Muscle layer of duodenum (tissue), 2 donors: ENCODE measurements around the gene STAG1.
"Not testable (repeated sequence)": the region's sequence is repeated elsewhere in the genome, so short reads cannot be mapped to it uniquely, and the experiment has no call there.

Experiments
- H3K27ac ChIP-seq: one replicate; pipeline ENCODE4 v1.7.0; 2013; ENCODE audit warnings: mild to moderate bottlenecking, low read length
- H3K27me3 ChIP-seq: one replicate; pipeline ENCODE4 v1.7.0; 2013; ENCODE audit warnings: low read depth, mild to moderate bottlenecking, control low read depth, low read length
- H3K36me3 ChIP-seq, 2 donors: one replicate each; pipeline ENCODE4 v1.7.0; 2013; ENCODE audit warnings: low read length in 2 of 2, control low read depth in 1 of 2, mild to moderate bottlenecking in 1 of 2; ENCODE audit not compliant: insufficient read depth in 2 of 2, control insufficient read depth in 1 of 2
- H3K4me1 ChIP-seq, 2 donors: one replicate each; pipeline ENCODE4 v1.7.0; 2013; ENCODE audit warnings: low read length in 2 of 2, mild to moderate bottlenecking in 2 of 2, control low read depth in 1 of 2, moderate library complexity in 1 of 2; ENCODE audit not compliant: insufficient read depth in 2 of 2, control insufficient read depth in 1 of 2
- H3K4me3 ChIP-seq, 2 donors: one replicate each; pipeline ENCODE4 v1.7.0; 2013; ENCODE audit warnings: low read length in 2 of 2, low read depth in 1 of 2, mild to moderate bottlenecking in 1 of 2
- H3K9me3 ChIP-seq, 2 donors: one replicate each; pipeline ENCODE4 v1.7.0; 2013; ENCODE audit warnings: low read length in 2 of 2, control low read depth in 1 of 2, mild to moderate bottlenecking in 1 of 2; ENCODE audit not compliant: control insufficient read depth in 1 of 2
- donor health status: healthy.

Gene STAG1

DNA sequence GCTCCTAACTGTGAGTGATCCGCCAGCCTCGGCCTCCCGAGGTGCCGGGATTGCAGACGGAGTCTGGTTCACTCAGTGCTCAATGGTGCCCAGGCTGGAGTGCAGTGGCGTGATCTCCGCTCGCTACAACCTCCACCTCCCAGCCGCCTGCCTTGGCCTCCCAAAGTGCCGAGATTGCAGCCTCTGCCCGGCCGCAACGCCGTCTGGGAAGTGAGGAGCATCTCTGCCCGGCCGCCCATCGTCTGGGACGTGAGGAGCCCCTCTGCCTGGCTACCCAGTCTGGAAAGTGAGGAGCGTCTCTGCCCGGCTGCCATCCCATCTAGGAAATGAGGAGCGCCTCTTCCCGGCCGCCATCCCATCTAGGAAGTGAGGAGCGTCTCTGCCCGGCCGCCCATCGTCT, 29.3 kb downstream of the STAG1 start:
- H3K27me3 ChIP-seq, H3K4me3 ChIP-seq, H3K27ac ChIP-seq, H3K36me3 ChIP-seq, H3K9me3 ChIP-seq: not testable (repeated sequence)
- H3K4me1 ChIP-seq = peaks cover 4 to 28% of the 10 kb centered on the region in 2 donors

- not testable (repeated sequence) for H3K27me3 ChIP-seq, H3K27ac ChIP-seq, H3K36me3 ChIP-seq, H3K4me3 ChIP-seq, H3K9me3 ChIP-seq
- peaks cover 4 to 28% of the 10 kb centered on the region in 2 donors for H3K4me1 ChIP-seq
These were observed 29.8 kb downstream of the STAG1 start for GRCh38 chr3:136722399-136722798.

DNA sequence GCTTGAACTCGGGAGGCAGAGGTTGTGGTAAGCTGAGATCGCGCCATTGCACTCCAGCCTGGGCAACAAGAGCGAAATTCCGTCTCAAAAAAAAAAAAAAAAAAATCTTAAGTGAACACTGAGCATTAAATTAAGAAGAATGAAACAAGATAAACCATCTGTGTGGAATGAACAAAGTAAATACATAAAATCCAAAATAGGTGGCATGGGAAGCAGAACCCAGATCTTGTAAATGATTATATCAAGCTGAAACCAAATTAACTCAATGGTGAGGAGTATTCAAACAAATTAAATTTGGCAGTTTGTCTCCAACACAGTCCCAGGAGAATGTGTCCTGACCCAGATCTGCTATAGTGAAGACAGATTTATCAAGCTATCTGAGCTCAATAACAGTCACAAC, 32.1 kb downstream of the STAG1 start:
- Histone ChIP-seq H3K27me3 (no peaks in the 10 kb centered on the region), H3K9me3 (no peaks in the 10 kb centered on the region), H3K4me3 (no peak overlapping the region), H3K27ac (no peak overlapping the region), H3K4me1 (peaks cover 0 to 9% of the 10 kb centered on the region in 2 donors), H3K36me3 (no peaks in the 10 kb centered on the region)

- Histone ChIP-seq H3K36me3 (no peaks in the 10 kb centered on the region), H3K4me3 (no peak overlapping the region), H3K27me3 (no peaks in the 10 kb centered on the region), H3K4me1 (peaks cover 0 to 9% of the 10 kb centered on the region in 2 donors), H3K9me3 (no peaks in the 10 kb centered on the region), H3K27ac (no peak overlapping the region)
These were observed 35.5 kb downstream of the STAG1 start for GRCh38 chr3:136716629-136717028.

DNA sequence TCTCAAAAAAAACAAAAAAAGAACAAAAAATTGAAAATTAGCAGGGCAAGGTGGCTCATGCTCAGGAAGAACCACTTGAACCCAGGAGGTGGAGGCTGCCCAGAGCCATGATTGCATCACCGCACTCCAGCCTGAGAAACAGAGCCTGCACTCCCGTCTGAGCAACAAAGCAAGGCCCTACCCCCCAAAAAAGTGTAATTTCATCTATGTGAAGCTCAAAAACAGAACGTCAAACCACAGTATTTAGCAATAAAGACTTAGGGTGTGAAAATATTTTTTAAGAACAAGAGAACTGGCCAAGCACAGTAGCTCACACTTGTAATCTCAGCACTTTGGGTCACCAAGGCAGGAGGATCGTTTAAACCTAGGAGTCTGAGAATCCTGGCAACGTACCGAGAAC, 38.2 kb downstream of the STAG1 start:
- Histone ChIP-seq H3K9me3 (no peaks in the 10 kb centered on the region), H3K4me1 (no peaks in the 10 kb centered on the region), H3K27ac (no peak overlapping the region), H3K27me3 (no peaks in the 10 kb centered on the region), H3K36me3 (no peaks in the 10 kb centered on the region), H3K4me3 (no peak overlapping the region)

DNA sequence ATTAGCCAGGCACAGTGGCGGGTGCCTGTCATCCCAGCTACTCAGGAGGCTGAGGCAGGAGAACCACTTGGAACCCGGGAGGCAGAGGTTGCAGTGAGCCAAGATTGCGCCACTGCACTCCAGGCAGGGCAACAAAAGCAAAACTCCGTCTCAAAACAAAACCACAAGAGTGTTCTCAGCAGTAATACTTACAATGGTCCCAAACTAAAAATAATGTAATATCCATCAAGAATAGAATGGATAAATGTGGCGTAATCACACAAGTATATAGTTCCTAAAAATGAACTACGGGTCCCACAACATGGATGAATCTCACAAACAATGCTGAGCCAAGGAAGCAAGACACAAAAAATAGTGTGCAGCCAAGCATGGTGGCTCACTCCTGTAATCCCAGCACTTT, 39.2 kb downstream of the STAG1 start:
- no peak overlapping the region for H3K27ac ChIP-seq
- H3K9me3 ChIP-seq = no peaks in the 10 kb centered on the region
- no peaks in the 10 kb centered on the region for H3K4me1 ChIP-seq
- no peaks in the 10 kb centered on the region for H3K36me3 ChIP-seq
- no peaks in the 10 kb centered on the region for H3K27me3 ChIP-seq
- no peak overlapping the region for H3K4me3 ChIP-seq

DNA sequence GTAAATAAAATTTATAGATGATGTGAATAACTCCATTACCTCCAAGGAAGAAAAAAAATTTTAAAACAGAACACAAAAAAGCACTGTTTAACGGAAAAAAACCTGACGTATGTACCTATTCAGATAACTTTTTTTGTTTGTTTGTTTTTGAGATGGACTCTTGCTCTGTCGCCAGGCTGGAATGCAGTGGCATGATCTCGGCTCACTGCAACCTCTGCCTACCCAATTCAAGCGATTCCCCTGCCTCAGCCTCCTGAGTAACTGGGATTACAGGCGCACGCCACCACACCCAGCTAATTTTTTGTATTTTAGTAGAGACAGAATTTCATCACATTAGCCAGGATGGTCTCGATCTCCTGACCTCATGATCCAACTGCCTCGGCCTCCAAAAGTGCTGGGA, 40.3 kb downstream of the STAG1 start:
- H3K9me3 ChIP-seq, H3K4me3 ChIP-seq, H3K27me3 ChIP-seq, H3K4me1 ChIP-seq, H3K36me3 ChIP-seq, H3K27ac ChIP-seq: not testable (repeated sequence)

- Histone ChIP-seq H3K4me3 (no peak overlapping the region), H3K27me3 (no peaks in the 10 kb centered on the region), H3K27ac (no peak overlapping the region), H3K9me3 (no peaks in the 10 kb centered on the region), H3K4me1 (no peaks in the 10 kb centered on the region), H3K36me3 (no peaks in the 10 kb centered on the region)
These were observed 40.9 kb downstream of the STAG1 start for GRCh38 chr3:136711277-136711676.

- not testable (repeated sequence) for H3K36me3 ChIP-seq, H3K27ac ChIP-seq, H3K4me1 ChIP-seq
These were observed 42.4 kb downstream of the STAG1 start for GRCh38 chr3:136709775-136710174.

GRCh38 chr3:136708333-136708985, 43.7 kb downstream of the STAG1 start:
- Histone ChIP-seq H3K4me1 (no peaks in the 10 kb centered on the region), H3K4me3 (no peak overlapping the region), H3K27ac (no peak overlapping the region), H3K27me3 (no peaks in the 10 kb centered on the region), H3K9me3 (no peaks in the 10 kb centered on the region), H3K36me3 (no peaks in the 10 kb centered on the region)

More at GRCh38 chr3:136709775-136710174, 42.4 kb downstream of the STAG1 start:
- not testable (repeated sequence) for H3K27me3 ChIP-seq, H3K9me3 ChIP-seq, H3K4me3 ChIP-seq

DNA sequence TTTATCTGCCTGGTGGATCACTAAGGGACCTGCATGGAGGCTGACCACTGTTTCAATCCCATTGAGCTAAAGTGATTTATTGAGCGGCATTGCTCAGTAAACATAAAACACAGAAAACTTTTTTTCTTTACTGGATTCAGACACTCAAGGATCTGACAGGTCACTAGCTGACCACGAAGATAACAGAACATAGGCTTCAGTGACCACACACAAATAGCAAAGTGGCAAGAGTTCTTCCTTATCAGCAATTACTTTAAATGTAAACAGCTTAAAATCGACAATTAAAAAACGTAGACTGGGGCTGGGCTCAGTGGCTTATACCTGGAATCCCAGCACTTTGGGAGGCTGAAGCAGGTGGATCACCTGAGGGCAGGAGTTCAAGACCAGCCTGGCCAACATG, 48.7 kb downstream of the STAG1 start:
- Histone ChIP-seq H3K4me1 (peaks cover 0 to 6% of the 10 kb centered on the region in 2 donors), H3K9me3 (no peaks in the 10 kb centered on the region), H3K27ac (no peak overlapping the region), H3K4me3 (no peak overlapping the region), H3K36me3 (no peaks in the 10 kb centered on the region), H3K27me3 (no peaks in the 10 kb centered on the region)

- Histone ChIP-seq H3K27ac (no peak overlapping the region), H3K36me3 (no peaks in the 10 kb centered on the region), H3K27me3 (no peaks in the 10 kb centered on the region), H3K9me3 (peaks cover 0 to 9% of the 10 kb centered on the region in 2 donors), H3K4me3 (no peak overlapping the region), H3K4me1 (peaks cover 0 to 12% of the 10 kb centered on the region in 2 donors)
These were observed 52.8 kb downstream of the STAG1 start for GRCh38 chr3:136699271-136699828.
